PFSK-1 (cell line): ENCODE data around the gene PCLO.

Source experiments
- FOXP2 ChIP-seq: optimal IDR thresholded peaks from 2 replicates; pipeline ENCODE3; 2011; ENCODE audit warnings: borderline replicate concordance, control low read depth, inconsistent platforms; ENCODE audit not compliant: insufficient read depth; ENCODE audit errors: extremely low read length, extremely low read depth
- POLR2AphosphoS5 ChIP-seq: IDR thresholded peaks from 2 replicates; pipeline ENCODE4 v1.6.1; 2012; ENCODE audit warnings: low read depth, mild to moderate bottlenecking, control low read depth, low read length, moderate library complexity
- REST ChIP-seq, 2 experiments: IDR thresholded peaks; 2 replicates each; pipeline versions ENCODE4 v1.6.1 to v1.8.0; 2011 to 2012; ENCODE audit warnings: low read depth in 2 of 2, low read length in 2 of 2, control low read depth in 1 of 2, inconsistent platforms in 1 of 2, mild to moderate bottlenecking in 1 of 2, moderate library complexity in 1 of 2; ENCODE audit not compliant: insufficient read depth in 1 of 2
- SIN3A ChIP-seq: IDR thresholded peaks from 2 replicates; pipeline ENCODE4 v1.6.1; 2012; ENCODE audit warnings: mild to moderate bottlenecking, low read length, moderate library complexity, borderline replicate concordance; ENCODE audit not compliant: insufficient read depth
- TAF1 ChIP-seq: IDR thresholded peaks from 2 replicates; pipeline ENCODE4 v1.6.1; 2012; ENCODE audit warnings: low read length, control low read depth, borderline replicate concordance; ENCODE audit not compliant: insufficient read depth

PCLO gene

GRCh38 chr7:82961240-82961639, 201.4 kb downstream of the PCLO start:
- TF ChIP-seq POLR2AphosphoS5 (no peak), TAF1 (no peak), REST (IDR thresholded peaks at IDR 0.05; ENCODE audit: insufficient read depth in 1 of 2, low read depth in 2 of 2, low read length in 2 of 2) (no peak), FOXP2 (no peak), SIN3A (no peak)

- TF ChIP-seq POLR2AphosphoS5 (no peak), SIN3A (no peak), FOXP2 (no peak)
Observed at GRCh38 chr7:82959528-82959927, 203.2 kb downstream of the PCLO start.

- TF ChIP-seq TAF1: no peak
- TF ChIP-seq POLR2AphosphoS5: no peak
- no peak for TF ChIP-seq REST (IDR thresholded peaks at IDR 0.05; ENCODE audit: insufficient read depth in 1 of 2, low read depth in 2 of 2, low read length in 2 of 2)
- no peak for TF ChIP-seq FOXP2
- no peak for TF ChIP-seq SIN3A
Observed at GRCh38 chr7:82957521-82957920, 205.2 kb downstream of the PCLO start.

- TF ChIP-seq FOXP2: no peak
- TF ChIP-seq TAF1: no peak
- no peak for TF ChIP-seq SIN3A
- TF ChIP-seq POLR2AphosphoS5: no peak
- TF ChIP-seq REST (IDR thresholded peaks at IDR 0.05; ENCODE audit: insufficient read depth in 1 of 2, low read depth in 2 of 2, low read length in 2 of 2): no peak
Observed at GRCh38 chr7:82953324-82954027, 209.2 kb downstream of the PCLO start.

GRCh38 chr7:82950436-82950835, 212.2 kb downstream of the PCLO start:
- TF ChIP-seq TAF1 (no peak), SIN3A (no peak), POLR2AphosphoS5 (no peak), REST (IDR thresholded peaks at IDR 0.05; ENCODE audit: insufficient read depth in 1 of 2, low read depth in 2 of 2, low read length in 2 of 2) (no peak), FOXP2 (no peak)
